Measurements from ENCODE around the gene ATP8B4.

ATP8B4 gene

DNA sequence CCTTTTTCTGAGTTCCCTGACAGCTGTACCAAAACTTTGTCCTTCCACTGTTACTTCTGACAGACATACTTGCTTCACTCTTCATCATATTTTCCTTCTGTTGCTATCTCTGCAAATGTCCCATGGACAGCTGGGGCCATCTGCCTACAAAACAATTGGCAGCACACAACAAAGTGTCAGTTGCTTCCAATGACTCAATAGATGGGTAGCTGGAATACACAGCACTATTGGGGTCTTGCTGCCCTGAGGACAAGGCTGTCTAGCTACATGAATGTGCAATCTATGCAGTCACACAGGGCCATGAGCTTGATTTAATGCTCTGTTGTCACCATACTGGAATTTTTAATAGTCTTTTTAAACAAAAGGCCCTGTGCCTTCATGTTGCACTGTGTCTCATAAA is 305.4 kb downstream of the ATP8B4 start:
- H3K27me3 Mint-ChIP-seq = peaks cover 19% of the 10 kb centered on the region
- H3K9me3 Mint-ChIP-seq = peaks cover 0 to 4% of the 10 kb centered on the region in 2 donors
- H3K4me1 Mint-ChIP-seq = peaks cover 14% of the 10 kb centered on the region
- H3K4me3 Mint-ChIP-seq = no peak overlapping the region
- ATAC-seq (no peak), DNase-seq (no peak)
- no peak overlapping the region for H3K27ac Mint-ChIP-seq

GRCh38 chr15:49810720-49811119 is 308.3 kb downstream of the ATP8B4 start:
- no peak for ATAC-seq
- Mint-ChIP-seq H3K27ac (no peak overlapping the region), H3K9me3 (no peaks in the 10 kb centered on the region), H3K27me3 (peaks cover 10% of the 10 kb centered on the region), H3K4me1 (peaks cover 8% of the 10 kb centered on the region), H3K4me3 (no peak overlapping the region)
- DNase-seq = no peak

GRCh38 chr15:49809894-49810609 is 309.0 kb downstream of the ATP8B4 start:
- ATAC-seq (no peak), DNase-seq (no peak)
- H3K27me3 Mint-ChIP-seq = peaks cover 11% of the 10 kb centered on the region
- H3K9me3 Mint-ChIP-seq = peaks cover 2% of the 10 kb centered on the region in 2 donors
- H3K4me3 Mint-ChIP-seq = no peak overlapping the region
- H3K27ac Mint-ChIP-seq = no peak overlapping the region
- H3K4me1 Mint-ChIP-seq = peaks cover 1% of the 10 kb centered on the region

DNA sequence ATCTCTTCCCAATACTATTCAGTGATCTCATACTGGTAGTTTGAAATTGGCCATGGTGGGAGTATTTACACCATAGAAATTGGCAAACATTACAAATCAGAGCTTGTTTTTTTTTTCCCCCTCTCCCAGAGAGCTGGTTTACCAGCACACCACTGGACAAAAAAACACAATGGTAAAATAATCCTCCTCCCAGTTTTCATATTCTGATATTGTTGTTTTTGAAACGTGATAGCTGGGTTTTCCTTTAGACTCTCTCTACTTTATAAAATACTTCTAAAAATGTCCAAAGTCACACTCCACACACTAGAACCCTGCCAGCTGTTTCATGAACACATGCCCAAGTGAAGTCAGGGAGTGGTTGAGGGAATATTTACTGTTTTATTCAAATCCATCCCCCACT is 310.7 kb downstream of the ATP8B4 start:
- no peak for ATAC-seq
- peaks cover 9 to 19% of the 10 kb centered on the region in 2 donors for H3K9me3 Mint-ChIP-seq
- H3K4me3 Mint-ChIP-seq = no peak overlapping the region
- DNase-seq = no peak
- no peaks in the 10 kb centered on the region for H3K4me1 Mint-ChIP-seq
- peaks cover 11% of the 10 kb centered on the region for H3K27me3 Mint-ChIP-seq
- H3K27ac Mint-ChIP-seq = no peak overlapping the region
